Measurements from ENCODE around the gene SAG.
"Not testable (repeated sequence)": the region's sequence is repeated elsewhere in the genome, so short reads cannot be mapped to it uniquely, and the experiment has no call there.

The SAG gene

DNA sequence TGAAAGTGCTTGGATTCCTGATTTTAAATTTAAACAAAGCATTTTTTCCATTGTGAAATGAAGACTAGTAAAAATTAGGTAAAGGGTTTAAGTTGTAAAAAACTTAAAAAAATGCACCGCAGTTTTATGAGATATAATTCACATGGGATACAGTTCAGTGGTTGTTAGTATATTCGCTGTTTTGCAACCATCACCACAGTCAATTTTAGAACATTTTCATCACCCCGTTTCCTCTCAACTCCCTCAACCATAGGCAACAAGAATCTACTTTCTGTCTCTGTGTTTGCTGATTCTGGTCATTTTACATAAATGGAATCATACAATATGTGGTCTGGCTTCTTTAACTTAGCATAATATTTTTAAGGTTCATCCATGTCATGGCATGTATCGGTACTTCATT lies 50.7 kb downstream of the SAG start:
- DNase-seq, result no peak

DNA sequence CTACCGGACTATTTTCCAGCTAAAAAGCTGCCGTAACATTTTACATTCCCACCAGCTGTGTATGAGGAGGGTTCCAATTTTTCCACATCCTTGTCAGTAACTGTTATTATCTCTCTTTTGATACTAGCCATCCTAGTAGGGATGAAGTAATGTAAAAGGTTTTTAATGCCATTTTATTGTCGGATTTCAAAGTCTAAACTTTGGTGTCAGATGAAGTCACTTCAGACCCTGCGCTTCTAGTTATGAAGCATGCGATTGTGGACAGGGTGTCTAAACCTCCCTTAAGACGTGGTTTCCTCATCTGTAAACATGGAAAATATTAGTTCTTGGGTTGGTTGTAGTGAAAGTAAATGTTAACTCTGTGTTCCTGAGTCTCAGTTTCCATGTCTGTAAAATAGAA lies 51.3 kb downstream of the SAG start:
- no peak for DNase-seq

GRCh38 chr2:233359823-233360222 lies 52.2 kb downstream of the SAG start:
- DNase-seq, result no peak

DNA sequence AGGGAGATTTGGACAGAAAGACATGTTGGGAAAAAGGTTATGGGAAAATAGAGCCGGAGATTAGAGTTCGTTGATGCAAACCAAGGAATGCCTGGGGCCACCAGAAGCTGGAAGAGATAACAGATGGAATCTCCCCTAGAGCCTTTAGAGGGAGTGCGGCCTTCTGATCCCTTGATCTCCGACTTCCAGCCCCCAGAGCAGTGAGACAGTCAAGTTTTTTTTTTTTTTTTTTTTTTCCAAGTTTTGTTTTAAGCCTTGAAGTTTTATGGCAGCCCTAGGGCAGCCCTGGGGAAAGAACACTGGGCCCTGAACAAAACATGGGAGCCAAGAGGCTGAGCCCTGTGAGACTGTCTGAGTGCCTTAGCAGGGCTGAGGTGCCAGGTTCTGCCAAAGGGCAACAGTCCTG lies 53.2 kb downstream of the SAG start:
- no peak for DNase-seq

DNA sequence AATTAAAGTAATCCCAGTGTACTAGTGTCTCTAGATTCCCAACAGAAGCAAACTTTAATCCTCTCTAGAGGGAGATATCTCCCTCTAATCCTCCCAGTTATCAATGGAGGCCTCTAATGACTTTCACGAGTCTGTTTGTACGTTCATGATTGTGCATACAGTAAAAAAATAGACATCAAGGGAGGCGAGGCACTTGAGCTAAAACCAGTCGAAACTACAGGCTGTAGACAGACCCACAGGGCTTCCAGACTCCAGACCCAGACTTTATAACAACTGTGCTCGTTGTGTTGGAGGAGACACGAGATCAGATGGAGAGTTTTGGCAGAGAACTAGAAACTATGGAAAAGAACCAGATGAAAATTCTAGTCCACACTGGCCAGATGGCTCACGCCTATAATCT lies 53.7 kb downstream of the SAG start:
- no peak for DNase-seq

DNA sequence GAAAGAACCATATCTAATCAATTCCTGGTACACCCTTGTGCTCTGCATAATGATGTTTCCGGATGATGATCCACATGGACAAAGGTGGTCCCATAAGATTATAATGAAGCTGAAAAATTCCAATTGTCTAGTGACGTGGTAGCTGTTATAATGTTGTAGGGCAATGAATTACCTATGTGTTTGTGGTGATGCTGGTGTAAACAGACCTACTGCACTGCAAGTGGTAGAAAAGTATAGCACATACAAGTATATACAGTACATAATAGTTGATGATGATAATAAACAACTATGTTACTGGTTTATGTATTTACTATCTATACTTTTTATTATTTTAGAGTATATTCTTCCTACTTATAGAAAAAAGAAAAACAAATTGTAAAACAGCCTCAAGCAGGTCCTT lies 55.1 kb downstream of the SAG start:
- DNase-seq, result no peak

DNA sequence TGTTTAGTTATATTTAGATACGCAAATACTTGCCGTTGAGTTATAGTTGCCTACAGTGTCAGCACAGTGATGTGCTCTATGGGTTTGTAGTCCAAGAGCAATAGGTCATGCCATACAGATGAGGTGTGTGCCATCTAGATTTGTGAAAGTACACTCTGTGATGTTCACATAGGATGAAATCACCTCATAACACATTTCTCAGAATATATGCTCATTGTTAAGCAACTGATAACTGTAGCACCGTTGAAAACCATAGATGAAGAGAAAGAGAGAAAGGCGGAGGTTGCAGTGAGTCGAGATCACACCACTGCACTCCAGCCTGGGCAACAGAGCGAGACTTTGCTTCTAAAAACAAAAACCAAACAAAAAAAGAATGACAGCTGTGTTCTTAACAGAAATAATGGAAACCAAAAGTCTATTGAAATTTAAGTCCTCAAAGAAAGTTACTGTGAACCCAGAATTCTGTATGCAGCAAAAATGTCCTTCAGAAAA lies 56.2 kb downstream of the SAG start:
- DNase-seq, result no peak

DNA sequence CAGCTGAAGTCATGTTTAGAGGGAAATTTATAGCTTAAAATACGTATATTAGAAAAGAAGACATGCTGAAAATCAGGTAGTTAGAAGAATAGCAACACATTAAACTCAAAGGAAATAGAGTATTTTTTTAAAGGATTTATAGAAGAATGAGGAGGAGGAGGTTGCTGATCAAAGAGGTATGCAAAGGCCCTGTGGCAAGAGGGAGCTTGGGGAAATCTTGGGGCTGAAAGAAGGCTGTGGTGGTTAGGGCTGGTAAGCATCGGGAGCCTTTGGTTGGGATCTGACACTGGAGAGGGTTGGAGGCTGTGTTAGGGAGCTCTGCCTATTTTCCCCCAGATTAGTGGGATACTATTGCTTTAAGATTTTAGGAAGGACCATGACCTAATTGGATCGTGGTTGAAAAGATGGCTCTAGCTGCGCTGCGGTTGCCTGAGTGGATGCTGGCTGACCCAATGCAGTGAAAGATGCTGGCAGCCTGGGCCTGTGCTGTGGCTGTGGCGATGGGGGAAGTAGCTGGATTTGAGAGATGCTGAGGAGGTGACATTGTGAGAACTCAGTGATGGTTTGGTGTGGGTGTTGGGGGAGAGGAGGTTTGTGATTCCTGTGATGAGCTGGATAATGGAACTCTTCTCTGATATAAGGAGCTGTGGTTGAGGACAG lies 58.4 kb downstream of the SAG start:
- DNase-seq, result no peak

DNA sequence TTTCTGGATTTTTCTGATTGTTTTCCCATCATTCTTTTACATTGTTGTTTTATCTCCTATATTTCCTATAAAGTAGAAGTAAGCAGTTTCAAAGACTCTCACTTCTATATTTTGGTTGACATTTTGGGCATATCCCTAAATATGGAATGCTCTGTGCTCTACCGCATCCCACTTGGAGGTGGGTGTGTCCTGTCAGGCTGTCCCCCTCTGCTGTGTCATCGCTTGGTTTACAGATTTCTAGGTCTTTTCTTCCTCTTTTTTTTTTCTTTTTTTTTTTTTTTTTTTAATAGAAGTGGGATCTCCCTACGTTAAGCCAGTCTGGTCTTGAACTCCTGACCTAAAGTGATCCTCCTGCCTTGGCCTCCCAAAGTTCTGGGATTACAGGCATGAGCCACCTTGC lies 60.0 kb downstream of the SAG start:
- no peak for DNase-seq

DNA sequence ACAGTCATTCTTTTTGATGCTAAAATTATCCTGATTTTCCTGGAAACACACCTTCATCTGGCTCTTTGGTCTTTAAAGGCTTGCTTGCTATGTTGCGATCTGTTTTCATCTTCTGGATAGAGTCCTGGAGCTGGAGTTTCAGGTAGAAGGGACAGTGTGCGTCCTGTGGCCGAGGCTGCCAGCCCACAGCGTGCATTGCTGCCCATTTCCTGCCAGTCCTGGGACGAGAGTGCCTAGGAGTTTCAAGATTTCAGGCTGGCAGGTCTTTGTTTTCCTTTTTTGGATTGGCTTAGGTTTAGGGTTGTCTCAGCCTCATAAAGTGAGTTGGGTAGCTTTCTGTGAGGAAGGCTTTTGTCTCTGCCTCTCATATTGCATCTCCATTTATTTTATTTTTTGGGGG lies 61.1 kb downstream of the SAG start:
- no peak for DNase-seq

DNA sequence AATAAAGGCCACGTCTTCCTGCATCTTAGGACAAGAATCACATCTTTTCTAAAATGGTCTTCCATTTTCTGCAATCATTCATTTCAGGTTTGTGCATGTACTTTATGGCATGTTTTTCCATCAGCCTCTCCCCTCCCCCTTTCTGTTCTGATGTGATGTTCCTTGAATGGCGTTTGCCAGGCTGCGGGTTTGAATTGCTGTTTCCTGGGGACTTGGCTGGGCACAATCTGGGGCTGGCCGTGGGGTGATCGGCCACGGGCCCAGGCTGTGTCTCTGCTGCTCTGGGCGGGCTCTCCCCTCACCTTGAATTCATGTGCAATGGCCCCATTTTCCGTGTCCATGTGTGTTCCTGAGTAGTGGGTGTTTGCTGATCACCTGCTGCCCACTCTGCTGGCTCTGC lies 61.8 kb downstream of the SAG start:
- DNase-seq, result no peak

- DNase-seq, result no peak
Observed at GRCh38 chr2:233369897-233370685, 62.5 kb downstream of the SAG start.

DNA sequence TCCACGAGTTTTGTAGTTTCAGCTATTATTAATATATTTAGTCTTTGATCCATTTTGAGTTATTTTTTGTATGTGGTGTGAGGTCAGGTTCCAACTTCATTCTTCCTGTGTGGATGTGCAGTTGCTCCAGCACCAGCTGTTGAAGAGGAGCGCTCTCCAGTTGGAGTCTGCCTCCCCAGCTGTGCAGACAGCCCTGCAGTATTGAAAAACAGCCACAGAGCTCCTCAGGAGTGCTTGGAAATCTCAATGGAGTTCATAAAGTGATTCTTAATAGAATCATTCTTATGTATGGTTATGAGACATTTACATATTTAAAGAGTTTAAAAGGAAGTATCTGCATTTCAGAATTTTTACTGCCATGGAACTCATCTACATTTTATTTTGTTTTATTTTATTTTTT lies 64.0 kb downstream of the SAG start:
- no peak for DNase-seq

- no peak for DNase-seq
Observed at GRCh38 chr2:233372855-233373254, 65.2 kb downstream of the SAG start.

DNA sequence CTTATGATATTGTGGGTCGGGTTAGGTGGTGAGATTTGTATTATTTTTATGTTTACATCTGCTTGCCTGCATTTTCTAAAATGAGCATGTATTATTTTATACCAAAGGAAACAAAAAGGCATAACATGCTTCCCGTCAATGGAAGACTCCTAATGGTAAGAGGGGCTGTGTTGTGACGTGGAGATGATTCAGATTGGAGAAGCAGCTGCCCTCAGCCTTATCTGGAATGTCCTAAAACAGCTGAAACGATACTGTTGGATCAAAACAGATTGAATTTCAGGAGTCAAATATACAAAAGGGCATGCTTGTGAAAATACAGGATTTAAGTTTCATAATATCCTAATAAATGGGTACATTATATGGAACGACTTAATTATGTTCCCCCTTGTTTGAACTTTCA lies 65.7 kb downstream of the SAG start:
- DNase-seq, result no peak

GRCh38 chr2:233374776-233375175 lies 67.2 kb downstream of the SAG start:
- not testable (repeated sequence) for DNase-seq

DNA sequence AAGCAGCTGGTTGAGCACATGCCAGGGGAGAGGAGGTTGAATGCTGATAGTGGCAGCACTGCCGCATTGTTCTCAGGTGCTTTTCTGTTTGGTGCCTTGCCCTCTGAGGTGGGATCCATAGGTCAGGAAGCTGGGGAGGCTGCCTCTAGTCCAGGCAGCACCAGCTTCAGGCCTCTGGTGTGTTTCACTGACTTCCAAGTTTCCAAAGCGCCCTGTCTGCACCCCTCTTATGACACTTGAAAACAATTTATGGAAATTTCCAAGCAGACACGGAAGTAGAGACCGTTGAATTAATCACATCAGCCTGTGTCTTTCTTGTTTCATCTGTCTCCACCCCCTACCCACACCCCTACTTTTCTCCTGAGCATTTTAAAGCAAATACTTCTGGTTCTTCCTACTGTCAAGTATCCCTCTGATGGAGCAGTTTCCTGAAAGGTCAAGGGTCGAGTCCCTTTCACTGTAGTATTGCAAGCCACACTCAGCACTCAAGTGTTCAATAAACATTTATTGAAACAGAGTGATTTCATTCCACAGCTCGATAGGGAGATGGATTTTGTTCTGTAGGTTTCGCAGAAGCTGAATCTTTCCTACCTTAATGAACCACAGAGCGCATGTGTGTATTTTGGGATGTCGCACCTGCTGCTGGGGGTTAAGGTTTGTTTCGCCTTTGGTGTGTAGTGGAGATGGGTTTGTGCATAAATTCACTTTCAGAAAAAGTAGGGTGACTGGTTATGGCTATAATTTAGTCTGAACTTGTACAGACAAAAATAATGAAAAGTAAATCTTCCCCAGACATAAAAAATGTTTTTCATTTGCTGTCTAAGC lies 68.1 kb downstream of the SAG start:
- no peak for DNase-seq

DNA sequence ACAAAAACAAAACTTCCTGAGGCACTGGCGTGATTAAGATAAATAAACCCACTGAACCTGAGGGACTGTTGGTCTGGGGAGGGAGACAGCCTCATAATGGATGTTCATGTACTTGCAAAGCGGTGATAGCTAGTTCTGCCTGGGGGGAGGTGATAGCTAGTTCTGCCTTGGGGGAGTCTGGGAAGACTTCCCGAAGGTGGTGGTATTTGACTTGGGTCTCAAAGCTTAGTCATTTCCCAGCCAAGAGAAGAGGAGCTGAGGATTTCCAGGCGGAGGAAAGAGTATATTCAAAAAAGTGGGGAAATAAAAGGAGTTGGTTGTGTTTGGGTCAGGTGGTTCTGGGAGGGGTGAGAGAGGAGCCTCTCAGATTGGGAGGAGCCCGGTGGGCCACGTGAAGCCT lies 71.4 kb downstream of the SAG start:
- no peak for DNase-seq

- no peak for DNase-seq
Observed at GRCh38 chr2:233379441-233379840, 71.8 kb downstream of the SAG start.

GRCh38 chr2:233380132-233380895 lies 72.7 kb downstream of the SAG start:
- DNase-seq, result peak in 1 of 2 donors; percentile 49

DNA sequence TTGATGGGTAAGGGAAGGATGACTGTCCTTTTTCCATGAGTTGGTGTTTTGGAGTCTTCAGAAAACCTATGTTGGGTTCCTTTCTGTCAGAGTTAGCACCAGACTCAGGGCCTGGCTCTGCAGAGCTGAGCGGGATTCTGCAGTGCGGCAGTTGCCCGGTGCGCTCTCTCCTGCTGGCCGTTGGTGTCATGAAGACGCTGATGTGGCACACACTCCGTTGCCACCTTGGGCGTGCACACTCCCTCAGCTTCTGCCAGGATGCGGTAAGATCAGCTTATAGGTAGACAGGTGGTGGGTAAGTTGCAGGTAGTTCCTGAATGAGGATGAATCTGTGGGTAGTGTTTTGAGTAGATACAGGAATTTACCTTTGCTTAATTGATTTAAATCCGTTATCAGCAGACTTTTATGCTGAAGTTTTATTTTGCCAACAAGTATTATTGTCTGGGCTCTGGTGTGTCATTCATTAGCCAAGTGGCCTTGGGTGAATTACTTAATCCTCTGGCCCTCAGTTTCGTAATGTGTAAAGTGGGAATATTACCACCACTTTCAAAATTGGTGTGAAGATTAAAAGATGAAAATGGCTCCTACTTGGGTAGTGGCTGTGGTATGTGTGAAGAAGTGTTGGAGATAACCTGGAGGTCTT lies 73.5 kb downstream of the SAG start:
- no peak for DNase-seq

DNA sequence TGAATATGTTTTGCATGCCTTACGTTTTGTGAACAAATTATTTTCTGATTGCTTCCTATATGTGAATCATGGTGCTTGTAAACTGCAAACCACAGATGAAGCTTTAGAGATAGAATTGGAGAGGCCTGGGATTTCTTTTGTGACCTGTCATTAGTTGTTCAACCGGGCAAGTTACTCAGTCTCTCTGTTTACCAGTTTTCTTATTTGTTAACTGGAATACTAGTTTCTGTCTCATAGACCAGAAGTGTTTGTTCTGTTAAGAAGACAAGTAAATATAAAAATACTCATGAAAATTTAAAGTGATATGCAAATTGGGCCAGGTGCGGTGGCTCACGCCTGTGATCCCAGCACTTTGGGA lies 74.0 kb downstream of the SAG start:
- no peak for DNase-seq

GRCh38 chr2:233384015-233384414 lies 76.4 kb downstream of the SAG start:
- DNase-seq, result no peak
